ENCODE results near the gene EPB41. TPM values are rescaled to one million over a fixed set of nuclear protein-coding genes. Genes with fewer than 3 reads are reported as not detected.

The EPB41 gene
- total and polyA plus RNA-seq, 2 of the 8 experiments (the other 6 are each of a cell fraction or from before 2014, with no cell fraction given) = 36.7 to 109 TPM

GRCh38 chr1:29129916-29130315 lies 215.5 kb downstream of the EPB41 start:
- H4K20me1 ChIP-seq (replicated peaks in 1 of 2; ENCODE audit: control insufficient read depth in 1 of 2, insufficient read depth in 2 of 2, low read length in 2 of 2) = no peaks in the 10 kb centered on the region
- H3K14ac ChIP-seq (ENCODE audit: insufficient read length) = no peak overlapping the region
- H4K91ac ChIP-seq (replicated peaks; ENCODE audit: insufficient read length, low read length) = no peak overlapping the region
- FAIRE-seq (no peak), DNase-seq (ENCODE audit: low read depth in 1 of 2, low spot score in 2 of 2) (no peak)
- WGBS, 2 experiments (ENCODE audit: extremely low coverage in 1 of 2, insufficient coverage in 1 of 2, insufficient read length in 1 of 2, insufficient replicate concordance in 2 of 2, low coverage in 1 of 2, low lambda C conversion rate in 2 of 2, missing lambda C conversion rate in 1 of 2) = 81% methylated on average over 5 of the region's 5 CpGs; no CpG with 5 or more reads in 1 of the 2 experiments
- H2BK15ac ChIP-seq (ENCODE audit: low read length) = 0 out of 2 replicates have a peak overlapping the region, but pooled peaks have one; percentile 1
- H3K4me1 ChIP-seq (replicated peaks in 1 of 4; ENCODE audit: control insufficient read depth in 3 of 4, insufficient read depth in 4 of 4, low read length in 3 of 4) = peaks cover 0 to 13% (median 9%) of the 10 kb centered on the region in 4 experiments; a peak in 6 of 7 replicates
- no peaks in the 10 kb centered on the region for H3K79me2 ChIP-seq (ENCODE audit: control insufficient read depth in 1 of 2, insufficient read depth in 2 of 2, low read length in 2 of 2)
- no peak overlapping the region for H4K8ac ChIP-seq (ENCODE audit: extremely low read depth, insufficient read depth, low read length)
- H2BK12ac ChIP-seq (ENCODE audit: low read depth, low read length) = 0 out of 2 replicates have a peak overlapping the region, but pooled peaks have one; percentile 33
- H3K23ac ChIP-seq (ENCODE audit: insufficient read length) = no peak overlapping the region
- H2AK5ac ChIP-seq (ENCODE audit: low read depth, low read length) = 0 out of 2 replicates have a peak overlapping the region, but pooled peaks have one; percentile 53
- H2BK20ac ChIP-seq (ENCODE audit: low read length) = peak overlapping the region; percentile 23; the same call in 1 of the 2 replicates
- H3K36me3 ChIP-seq (ENCODE audit: control insufficient read depth in 2 of 4, insufficient read depth in 4 of 4, low read length in 3 of 4) = no peaks in the 10 kb centered on the region
- H3K56ac ChIP-seq (replicated peaks; ENCODE audit: insufficient read length, low read depth, low read length) = no peak overlapping the region
- H2BK120ac ChIP-seq (replicated peaks; ENCODE audit: low read depth, low read length) = no peak overlapping the region
- ChIA-PET CTCF (ENCODE audit: partially characterized antibody) (interaction anchor here (1.0 to 2.7 kb wide), 5 partner anchors 9 to 71 kb away, joined by 3 to 11 read pairs (median 7); no protein-coding TSS in a partner anchor), POLR2A (ENCODE audit: partially characterized antibody) (interaction anchor here (0.9 to 2.5 kb wide), 3 partner anchors 11 to 51 kb away, joined by 3 to 5 read pairs (median 3); no protein-coding TSS in a partner anchor)
- H3K4ac ChIP-seq (replicated peaks; ENCODE audit: insufficient read length, low read depth, low read length) = no peak overlapping the region
- H3K79me1 ChIP-seq (ENCODE audit: low read depth, low read length) = no peaks in the 10 kb centered on the region
- H3K27ac ChIP-seq (ENCODE audit: low read depth, low read length) = no peak overlapping the region
- H2BK5ac ChIP-seq (ENCODE audit: low read depth, low read length) = no peak overlapping the region
- no peaks in the 10 kb centered on the region for H3K9me3 ChIP-seq (ENCODE audit: insufficient read depth in 2 of 2, low read depth in 1 of 2, low read length in 1 of 2)
- H2AFZ ChIP-seq (ENCODE audit: low read length) = no peak overlapping the region
- H3K18ac ChIP-seq (ENCODE audit: extremely low read depth, low read length) = no peak overlapping the region
- H3K9ac ChIP-seq (replicated peaks in 1 of 4; ENCODE audit: extremely low read depth in 1 of 4, low read depth in 3 of 4, low read length in 3 of 4) = no peak overlapping the region
- H3K4me2 ChIP-seq (ENCODE audit: insufficient read depth in 1 of 2, low read depth in 2 of 2, low read length in 2 of 2) = no peak overlapping the region
- no peak overlapping the region for H4K5ac ChIP-seq (ENCODE audit: insufficient read length, low read depth, low read length)
- no peak overlapping the region for H3K4me3 ChIP-seq (ENCODE audit: extremely low read depth in 1 of 4, insufficient read depth in 2 of 4, low read depth in 3 of 4, low read length in 4 of 4)
- TF ChIP-seq CEBPB (IDR thresholded peaks at IDR 0.05; ENCODE audit: low read depth, low read length) (no peak), POU5F1 (IDR thresholded peaks at IDR 0.05; ENCODE audit: low read depth, low read length) (no peak), SIX5 (IDR thresholded peaks at IDR 0.05; ENCODE audit: low read depth, low read length) (no peak), NRF1 (IDR thresholded peaks at IDR 0.05; ENCODE audit: low read depth, low read length) (no peak), KDM5A (IDR thresholded peaks at IDR 0.05; ENCODE audit: low read length) (no peak), CTCF (IDR thresholded peaks at IDR 0.05; ENCODE audit: control extremely low read depth in 1 of 3, insufficient read depth in 1 of 3, low read depth in 1 of 3, low read length in 3 of 3) (no peak)
- peaks cover 0 to 7% (median 0%) of the 10 kb centered on the region in 4 experiments; a peak in 1 of 7 replicates for H3K27me3 ChIP-seq (replicated peaks in 1 of 4; ENCODE audit: control insufficient read depth in 3 of 4, extremely low read depth in 1 of 4, insufficient read depth in 3 of 4, low read length in 3 of 4)
- H3K23me2 ChIP-seq (ENCODE audit: low read depth, low read length) = peaks cover 4% of the 10 kb centered on the region; the same call in 1 of the 2 replicates
